Kidney glomerular epithelial cell (primary cell): ENCODE data around the gene CUX1.

Source experiments
- DNase-seq: peaks from one replicate; lab custom pipeline; 2025; lab: John Stamatoyannopoulos, UW

Gene CUX1

DNA sequence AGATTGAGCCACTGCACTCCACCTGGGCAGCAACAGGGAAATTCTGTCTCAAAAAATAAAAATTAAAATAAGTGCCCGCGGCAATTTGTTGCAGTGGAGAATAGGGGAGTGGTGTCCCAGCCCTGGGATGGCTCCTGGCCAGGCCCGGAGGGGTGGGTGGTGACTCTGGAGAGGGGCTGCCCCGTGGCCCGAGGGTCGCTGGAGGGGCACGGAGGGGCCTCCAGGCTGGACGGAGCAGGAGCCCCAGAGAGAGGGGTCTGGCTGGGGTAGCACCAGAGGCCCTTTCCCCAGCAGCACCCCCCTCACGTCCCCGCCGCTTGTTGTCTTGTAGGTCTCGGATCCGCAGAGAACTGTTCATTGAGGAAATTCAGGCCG, 430.6 kb downstream of the CUX1 start:
- no peak for DNase-seq

DNA sequence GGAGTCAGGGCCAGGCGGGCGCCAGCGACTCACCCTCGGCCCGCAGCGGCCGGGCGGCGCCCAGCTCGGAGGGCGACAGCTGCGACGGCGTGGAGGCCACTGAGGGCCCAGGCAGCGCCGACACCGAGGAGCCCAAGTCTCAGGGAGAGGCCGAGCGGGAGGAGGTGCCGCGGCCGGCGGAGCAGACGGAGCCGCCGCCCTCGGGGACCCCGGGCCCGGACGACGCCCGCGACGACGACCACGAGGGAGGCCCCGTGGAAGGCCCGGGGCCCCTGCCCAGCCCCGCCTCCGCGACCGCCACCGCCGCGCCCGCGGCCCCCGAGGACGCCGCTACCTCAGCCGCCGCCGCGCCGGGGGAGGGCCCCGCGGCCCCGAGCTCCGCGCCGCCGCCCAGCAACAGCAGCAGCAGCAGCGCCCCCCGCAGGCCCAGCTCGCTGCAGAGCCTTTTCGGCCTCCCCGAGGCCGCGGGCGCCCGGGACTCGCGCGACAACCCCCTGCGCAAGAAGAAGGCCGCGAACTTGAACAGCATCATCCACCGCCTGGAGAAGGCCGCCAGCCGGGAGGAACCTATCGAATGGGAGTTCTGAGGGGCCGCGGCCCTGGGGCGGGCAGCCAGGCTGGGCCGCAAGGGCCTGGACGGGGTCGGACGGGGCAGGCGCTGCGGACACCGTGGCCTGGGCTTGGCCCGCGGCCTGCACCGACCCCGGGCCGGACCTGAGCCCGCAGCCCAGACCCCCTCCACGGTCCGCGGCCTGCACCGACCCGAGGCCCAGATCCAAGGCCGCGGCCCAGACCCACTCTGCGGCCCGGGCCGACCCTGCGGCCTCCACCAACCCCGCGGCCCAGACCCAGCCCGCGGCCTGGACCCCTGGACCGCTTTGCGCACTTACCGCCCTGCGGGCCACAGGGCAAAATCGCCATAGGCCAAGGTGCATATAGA, 431.3 kb downstream of the CUX1 start:
- DNase-seq: no peak

- no peak for DNase-seq
Measured at GRCh38 chr7:102251531-102252365, 434.3 kb downstream of the CUX1 start.

DNA sequence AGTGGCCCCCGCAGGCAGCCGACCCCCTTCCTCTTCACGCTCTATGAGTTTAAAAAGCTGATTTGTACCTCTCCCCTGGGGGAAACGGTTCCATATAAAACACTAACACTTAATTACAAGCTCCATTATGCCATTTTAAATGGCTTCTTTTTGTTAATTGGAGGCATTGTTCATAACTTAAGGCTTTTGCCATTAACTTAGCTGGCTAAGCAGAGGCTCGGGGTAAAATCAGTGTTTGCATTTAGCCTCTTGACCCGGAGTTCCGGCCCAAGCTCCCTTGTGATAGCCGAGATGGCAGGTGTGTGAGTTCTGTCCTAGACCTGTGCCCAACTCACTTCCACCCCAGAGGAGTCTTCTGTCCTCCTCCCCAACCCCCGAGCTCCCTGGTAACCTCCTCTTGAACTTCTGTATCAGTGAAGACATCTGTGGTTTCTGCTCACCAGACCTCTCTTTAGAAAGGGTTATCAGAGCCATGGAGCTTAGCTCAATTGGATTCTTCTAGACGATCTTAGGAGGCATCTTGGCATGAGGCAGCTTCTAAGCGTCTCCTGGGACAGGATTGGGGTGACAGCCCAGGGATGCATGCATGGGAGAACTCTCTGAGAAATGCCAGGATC, 435.0 kb downstream of the CUX1 start:
- no peak for DNase-seq

GRCh38 chr7:102253066-102253972, 435.9 kb downstream of the CUX1 start:
- no peak for DNase-seq

GRCh38 chr7:102253973-102254370, 436.5 kb downstream of the CUX1 start:
- no peak for DNase-seq

GRCh38 chr7:102254521-102254920, 437.1 kb downstream of the CUX1 start:
- DNase-seq: no peak

DNA sequence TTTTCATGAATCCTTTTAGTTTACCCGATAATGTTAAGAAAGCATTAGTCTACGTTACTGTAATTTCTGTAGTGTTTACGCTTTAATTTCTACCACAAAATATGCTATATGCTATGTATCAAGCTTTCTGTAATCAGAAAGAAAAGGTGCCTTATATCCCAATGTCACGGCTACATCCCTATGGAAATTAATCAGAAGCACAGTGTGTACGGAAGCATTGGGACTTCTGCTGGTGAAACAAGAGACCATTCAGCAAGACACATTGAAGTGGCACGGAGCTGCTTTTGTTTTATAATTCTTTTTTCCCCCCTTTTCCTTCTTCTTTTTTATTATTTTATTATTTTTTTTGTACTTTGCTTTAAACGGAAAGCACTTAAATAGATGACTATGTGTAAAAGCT, 438.1 kb downstream of the CUX1 start:
- DNase-seq: no peak

GRCh38 chr7:102255916-102256315, 438.5 kb downstream of the CUX1 start:
- no peak for DNase-seq

- no peak for DNase-seq
Measured at GRCh38 chr7:102258073-102258748, 440.8 kb downstream of the CUX1 start.

- no peak for DNase-seq
Measured at GRCh38 chr7:102258749-102259107, 441.3 kb downstream of the CUX1 start.

GRCh38 chr7:102260856-102261255, 443.4 kb downstream of the CUX1 start:
- no peak for DNase-seq

DNA sequence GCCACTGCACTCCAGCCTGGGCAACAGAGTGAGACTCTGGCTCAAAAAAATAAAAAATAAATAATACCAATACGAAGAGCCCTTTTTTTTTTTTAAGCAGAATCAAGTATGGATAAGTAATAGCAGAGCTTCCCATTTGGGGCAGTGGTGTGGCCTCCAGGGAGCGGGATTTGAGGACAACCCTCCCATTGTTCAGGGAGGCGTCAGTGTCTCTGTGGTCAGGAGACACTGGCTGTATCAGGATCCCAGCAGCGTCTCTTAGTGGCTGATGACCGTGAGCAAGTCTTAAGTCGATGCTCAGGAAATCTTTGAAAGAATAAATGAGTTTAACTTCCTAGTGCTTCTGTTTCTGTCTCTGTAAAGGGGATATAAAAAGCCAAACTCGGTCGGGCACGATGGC, 444.0 kb downstream of the CUX1 start:
- no peak for DNase-seq

- DNase-seq: no peak
Measured at GRCh38 chr7:102262546-102262945, 445.1 kb downstream of the CUX1 start.

DNA sequence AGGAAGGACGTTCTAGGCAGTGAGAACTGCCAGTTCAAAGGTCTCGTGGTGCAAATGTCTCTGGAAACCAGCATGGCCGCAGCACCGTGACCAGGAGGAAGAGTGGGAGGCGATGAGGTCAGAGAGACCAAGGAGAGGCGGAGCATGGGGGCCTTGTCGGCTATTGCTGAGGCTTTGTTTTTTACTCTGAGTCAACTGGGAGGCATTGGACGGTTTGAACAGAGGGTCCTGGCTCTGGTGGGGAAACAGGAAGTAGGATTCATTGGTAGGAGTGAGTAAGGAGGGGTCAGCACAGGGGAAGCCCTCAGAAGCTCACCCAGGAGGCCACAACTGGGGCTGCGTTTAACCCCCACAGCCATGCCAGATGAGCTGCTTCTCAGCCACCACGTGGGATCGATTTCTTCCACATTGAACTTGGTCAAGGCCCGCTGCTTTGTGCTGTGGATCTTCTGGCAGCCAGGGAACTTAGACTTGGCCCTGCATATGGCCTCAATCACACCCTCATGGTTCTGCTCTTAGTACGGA, 447.0 kb downstream of the CUX1 start:
- DNase-seq: no peak

DNA sequence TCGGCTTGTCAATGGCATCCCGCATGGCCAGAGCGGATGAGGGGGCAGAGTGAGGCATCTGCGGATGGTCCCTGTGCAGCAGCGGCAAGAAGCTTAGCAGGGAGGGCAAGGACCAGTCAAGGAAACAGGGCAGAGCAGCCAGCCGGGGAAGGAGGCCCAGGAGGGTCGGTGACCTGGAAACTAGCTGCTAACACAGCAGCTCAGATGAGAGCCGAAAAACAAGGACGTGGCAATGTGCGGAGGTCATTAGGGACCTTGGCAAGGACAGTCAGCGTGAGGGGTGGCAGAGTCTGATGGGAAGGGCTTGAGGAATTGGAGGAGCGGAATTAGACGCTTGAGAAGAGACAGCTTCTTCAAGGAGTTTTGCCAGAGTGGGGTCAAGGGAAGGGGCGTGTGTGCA, 449.1 kb downstream of the CUX1 start:
- no peak for DNase-seq

DNA sequence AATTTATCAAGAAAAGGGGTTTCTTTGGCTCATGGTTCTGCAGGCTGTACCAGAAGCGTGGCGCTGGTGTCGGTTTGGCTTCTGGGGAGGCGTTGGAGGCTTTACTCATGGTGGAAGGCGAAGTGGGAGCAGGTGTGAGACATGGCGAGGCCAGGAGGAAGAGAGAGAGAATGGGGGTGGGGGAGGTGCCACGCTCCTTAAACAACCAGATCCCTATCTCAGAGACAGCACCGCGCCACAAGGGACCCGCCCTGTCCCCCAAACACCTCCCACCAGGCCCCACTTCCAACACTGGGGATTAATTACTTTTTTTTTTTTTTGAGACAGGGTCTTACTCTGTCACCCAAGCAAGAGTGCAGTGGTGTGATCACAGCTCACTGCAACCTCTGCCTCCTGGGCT, 451.2 kb downstream of the CUX1 start:
- no peak for DNase-seq

DNA sequence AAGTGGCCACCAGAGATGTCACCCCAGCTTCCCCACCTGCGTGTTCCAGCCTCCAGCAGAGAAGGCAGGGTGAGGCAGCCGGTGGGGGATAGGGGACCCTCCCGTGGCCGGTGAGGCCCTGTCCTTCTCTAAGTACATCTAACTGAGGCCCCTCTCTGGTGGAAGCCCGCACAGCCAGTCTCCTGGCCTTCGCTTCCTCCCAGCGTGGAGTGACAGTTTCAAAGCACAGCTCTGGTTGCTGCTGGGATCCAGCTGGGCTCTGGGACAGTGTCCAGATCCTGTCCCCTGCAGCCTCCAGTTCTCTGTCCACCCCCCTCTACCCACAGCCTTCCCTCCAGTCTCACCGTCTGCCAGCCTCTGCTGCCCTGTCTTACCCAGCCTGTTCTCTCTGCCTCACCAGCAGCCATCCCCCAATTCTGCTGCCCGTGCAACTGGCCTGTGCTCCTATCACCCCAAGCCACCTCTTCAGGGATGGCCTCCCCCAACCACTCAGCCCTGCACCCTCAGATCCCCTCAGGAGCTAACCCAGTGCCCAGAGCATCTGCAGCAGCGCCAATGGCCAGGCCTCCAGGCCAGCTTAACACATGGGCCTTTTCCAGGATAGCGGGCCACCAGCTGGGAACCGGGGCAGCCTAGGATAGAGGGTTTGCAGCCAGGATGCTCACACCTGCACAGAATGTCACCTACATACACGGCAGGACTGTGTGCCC, 452.9 kb downstream of the CUX1 start:
- DNase-seq: no peak

DNA sequence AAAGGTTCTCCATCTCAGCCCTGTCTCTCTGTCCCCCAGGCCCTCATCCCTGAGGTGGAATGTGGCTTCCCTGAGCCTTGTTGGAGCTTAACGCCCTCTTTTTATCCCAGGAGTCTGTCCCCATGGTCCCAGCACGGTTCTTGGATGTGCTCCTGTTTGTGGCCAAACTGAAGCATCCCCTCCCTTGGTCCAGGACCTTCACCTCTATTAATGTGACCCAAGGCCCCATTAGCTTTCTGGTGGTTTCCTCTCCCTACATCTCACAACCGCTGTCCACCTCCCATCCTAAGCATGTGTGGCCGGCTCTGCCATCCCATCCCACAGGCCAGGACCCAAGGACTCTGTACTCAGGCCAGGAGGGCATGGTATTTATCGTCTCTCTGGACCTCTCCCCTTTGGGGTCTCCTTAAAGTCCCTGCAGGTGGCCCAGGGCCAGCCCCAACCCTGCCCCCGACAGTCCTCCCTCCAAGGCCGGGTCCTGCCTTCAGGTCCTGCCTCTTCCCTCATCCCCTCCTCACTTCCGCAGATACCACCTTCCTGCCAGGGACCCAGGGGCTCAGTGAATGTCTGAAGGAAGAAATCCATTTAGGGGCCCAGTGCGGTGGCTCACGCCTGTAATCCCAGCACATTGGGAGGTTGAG, 453.9 kb downstream of the CUX1 start:
- no peak for DNase-seq
